ENCODE data around the gene ATG3.

The ATG3 gene

GRCh38 chr3:112482675-112483074 lies 79.1 kb downstream of the ATG3 start:
- Mint-ChIP-seq H3K27ac (no peak overlapping the region), H3K36me3 (ENCODE audit: low read depth) (no peaks in the 10 kb centered on the region), H3K9me3 (no peaks in the 10 kb centered on the region), H3K4me1 (no peaks in the 10 kb centered on the region), H3K4me3 (no peak overlapping the region), H3K27me3 (ENCODE audit: low read depth) (peaks cover 5% of the 10 kb centered on the region)
- TF ChIP-seq CTCF (IDR thresholded peaks at IDR 0.05; ENCODE audit: unreplicated experiment in 3 of 3): no peak

Measured in nephron (organoid).